CD8-positive, alpha-beta memory T cell (primary cell): ENCODE measurements around the gene TSHZ2. TPM values are rescaled to one million over a fixed set of nuclear protein-coding genes. Genes with fewer than 3 reads are reported as not detected.

Experiments used
- CTCF ChIA-PET: fragments of 350-600 bp; sonication (Branson Sonifier 250); formaldehyde crosslinking; loops from one replicate; lab custom pipeline; 2021; ENCODE audit warnings: antibody characterized with exemption; lab: Charles Lee
- POLR2A ChIA-PET: fragments of 350-600 bp; sonication (Branson Sonifier 250); formaldehyde crosslinking; loops from one replicate; lab custom pipeline; 2021; ENCODE audit warnings: antibody characterized with exemption; lab: Charles Lee
- DNase-seq, 5 donors: peaks; one replicate each; pipeline versions ENCODE4 v3.0.0 to v3.0.0-alpha.2; 2020 to 2022; ENCODE audit warnings: mixed read lengths in 1 of 5
- H3K27ac ChIP-seq: one replicate; pipeline ENCODE4 v1.7.0; 2013; ENCODE audit warnings: low read depth, mild to moderate bottlenecking, low read length, moderate library complexity
- H3K27me3 ChIP-seq: 2 replicates; pipeline ENCODE4 v1.7.0; 2013; ENCODE audit warnings: low read length, mild to moderate bottlenecking; ENCODE audit not compliant: insufficient read depth, poor library complexity, severe bottlenecking
- H3K36me3 ChIP-seq: 2 replicates; pipeline ENCODE4 v1.7.0; 2013; ENCODE audit warnings: mild to moderate bottlenecking, low read length, moderate library complexity; ENCODE audit not compliant: insufficient read depth
- H3K4me1 ChIP-seq: 2 replicates; pipeline ENCODE4 v1.7.0; 2013; ENCODE audit warnings: mild to moderate bottlenecking, low read length, moderate library complexity; ENCODE audit not compliant: insufficient read depth
- H3K4me3 ChIP-seq: 2 replicates; pipeline ENCODE4 v1.7.0; 2013; ENCODE audit warnings: mild to moderate bottlenecking, low read length
- H3K9me3 ChIP-seq: 2 replicates; pipeline ENCODE4 v1.7.0; 2013; ENCODE audit warnings: mild to moderate bottlenecking, low read length
- H3K27ac Mint-ChIP-seq, 8 donors: one replicate each; pipeline ENCODE4 v1.8.0; 2020 to 2021; ENCODE audit warnings: mixed read lengths in 8 of 8, mild to moderate bottlenecking in 6 of 8, inconsistent platforms in 3 of 8, moderate library complexity in 3 of 8
- H3K27me3 Mint-ChIP-seq, 2 donors: one replicate each; pipeline ENCODE4 v1.8.0; 2020 to 2021; ENCODE audit warnings: mixed read lengths in 2 of 2, mild to moderate bottlenecking in 1 of 2, moderate library complexity in 1 of 2
- H3K36me3 Mint-ChIP-seq, 3 donors: one replicate each; pipeline ENCODE4 v1.8.0; 2020 to 2021; ENCODE audit warnings: mixed read lengths in 3 of 3, inconsistent platforms in 1 of 3, mild to moderate bottlenecking in 1 of 3
- H3K4me1 Mint-ChIP-seq, 3 donors: one replicate each; pipeline ENCODE4 v1.8.0; 2020 to 2021; ENCODE audit warnings: mixed read lengths in 3 of 3, inconsistent platforms in 1 of 3, mild to moderate bottlenecking in 1 of 3
- H3K4me3 Mint-ChIP-seq, 7 donors: one replicate each; pipeline ENCODE4 v1.8.0; 2020 to 2021; ENCODE audit warnings: mixed read lengths in 7 of 7, mild to moderate bottlenecking in 6 of 7, moderate library complexity in 4 of 7, inconsistent platforms in 2 of 7
- H3K9me3 Mint-ChIP-seq, 5 donors: one replicate each; pipeline ENCODE4 v1.8.0; 2020 to 2022; ENCODE audit warnings: mixed read lengths in 5 of 5, mild to moderate bottlenecking in 3 of 5, moderate library complexity in 2 of 5, inconsistent platforms in 1 of 5
- polyA plus RNA-seq: library from polyadenylated mRNA; unstranded; fragments of 300-500 nt; fragmentation: Illumina TruSeq; gene quantifications from one replicate; pipeline ENCODE4 v1.2.3, GENCODE V29; 2021
- total RNA-seq, 2 experiments: library from RNA; stranded (reverse); gene quantifications; one replicate each; pipeline ENCODE4 v1.2.3, GENCODE V29; 2021

The TSHZ2 gene
- total and polyA plus RNA-seq, 3 experiments from 2014 or later = 0.10 to 1.6 (median 1.5) TPM

DNA sequence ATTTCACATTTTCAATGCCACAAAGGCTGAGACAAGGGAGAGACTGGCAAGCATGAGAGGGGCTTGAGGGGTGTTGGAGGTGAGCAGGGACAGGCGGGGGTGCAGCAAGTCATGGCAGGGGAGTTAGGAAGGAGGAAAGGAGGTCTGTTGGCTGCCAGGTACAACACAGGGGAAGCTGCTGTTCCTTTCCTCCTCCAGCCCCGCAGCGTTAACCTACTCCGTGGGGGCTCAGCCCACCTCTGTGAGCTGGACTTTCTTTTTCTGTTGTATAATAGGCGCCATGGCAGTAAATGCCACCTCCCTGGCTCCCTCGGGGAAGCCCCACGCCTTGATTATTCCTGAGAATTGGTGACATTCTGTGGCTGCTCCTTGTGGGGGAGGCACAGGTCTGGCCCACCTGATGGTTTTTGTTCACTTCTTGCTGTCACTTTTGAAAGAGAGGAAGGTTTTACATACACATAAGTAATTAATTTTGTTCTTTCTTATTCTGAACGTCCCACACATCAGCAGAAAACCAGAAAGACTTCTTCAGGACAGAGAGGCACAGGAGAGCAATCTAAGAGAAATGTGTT is 293.2 kb downstream of the TSHZ2 start:
- POLR2A ChIA-PET = no interaction called here
- no peaks in the 10 kb centered on the region for H3K4me1 Mint-ChIP-seq
- CTCF ChIA-PET = no interaction called here
- H3K4me3 ChIP-seq = no peak overlapping the region
- H3K4me3 Mint-ChIP-seq = no peak overlapping the region
- H3K27me3 Mint-ChIP-seq = peaks cover 2 to 33% of the 10 kb centered on the region in 2 donors
- no peaks in the 10 kb centered on the region for H3K36me3 ChIP-seq
- no peak overlapping the region for H3K27ac ChIP-seq
- no peaks in the 10 kb centered on the region for H3K4me1 ChIP-seq
- H3K36me3 Mint-ChIP-seq = no peaks in the 10 kb centered on the region
- no peak for DNase-seq
- H3K9me3 Mint-ChIP-seq = no peaks in the 10 kb centered on the region
- peaks cover 3% of the 10 kb centered on the region for H3K27me3 ChIP-seq
- no peak overlapping the region for H3K27ac Mint-ChIP-seq
- H3K9me3 ChIP-seq = no peaks in the 10 kb centered on the region

DNA sequence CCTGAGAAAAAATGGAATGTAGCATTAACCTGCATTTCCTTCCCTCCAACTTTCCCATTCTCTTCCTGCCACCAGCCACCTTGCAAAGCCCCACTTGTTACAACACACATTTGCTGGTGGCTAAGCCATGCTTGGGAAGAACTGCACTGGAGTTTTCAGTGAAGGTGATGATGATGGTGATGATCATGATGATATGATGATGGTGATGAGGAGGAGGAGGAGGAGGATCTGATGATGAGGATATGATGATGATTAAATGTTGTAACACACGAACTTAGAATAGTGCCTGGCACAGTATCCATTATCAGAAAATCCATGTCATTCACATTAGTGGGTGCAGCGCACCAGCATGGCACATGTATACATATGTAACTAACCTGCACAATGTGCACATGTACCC is 297.2 kb downstream of the TSHZ2 start:
- ChIA-PET POLR2A (no interaction called here), CTCF (no interaction called here)
- Histone ChIP-seq H3K4me1 (no peaks in the 10 kb centered on the region), H3K4me3 (no peak overlapping the region), H3K27me3 (no peaks in the 10 kb centered on the region), H3K27ac (no peak overlapping the region), H3K36me3 (no peaks in the 10 kb centered on the region), H3K9me3 (no peaks in the 10 kb centered on the region)
- H3K4me3 Mint-ChIP-seq = no peak overlapping the region
- no peaks in the 10 kb centered on the region for H3K4me1 Mint-ChIP-seq
- no peaks in the 10 kb centered on the region for H3K9me3 Mint-ChIP-seq
- no peak for DNase-seq
- peaks cover 9 to 36% of the 10 kb centered on the region in 2 donors for H3K27me3 Mint-ChIP-seq
- H3K27ac Mint-ChIP-seq = no peak overlapping the region
- H3K36me3 Mint-ChIP-seq = no peaks in the 10 kb centered on the region

DNA sequence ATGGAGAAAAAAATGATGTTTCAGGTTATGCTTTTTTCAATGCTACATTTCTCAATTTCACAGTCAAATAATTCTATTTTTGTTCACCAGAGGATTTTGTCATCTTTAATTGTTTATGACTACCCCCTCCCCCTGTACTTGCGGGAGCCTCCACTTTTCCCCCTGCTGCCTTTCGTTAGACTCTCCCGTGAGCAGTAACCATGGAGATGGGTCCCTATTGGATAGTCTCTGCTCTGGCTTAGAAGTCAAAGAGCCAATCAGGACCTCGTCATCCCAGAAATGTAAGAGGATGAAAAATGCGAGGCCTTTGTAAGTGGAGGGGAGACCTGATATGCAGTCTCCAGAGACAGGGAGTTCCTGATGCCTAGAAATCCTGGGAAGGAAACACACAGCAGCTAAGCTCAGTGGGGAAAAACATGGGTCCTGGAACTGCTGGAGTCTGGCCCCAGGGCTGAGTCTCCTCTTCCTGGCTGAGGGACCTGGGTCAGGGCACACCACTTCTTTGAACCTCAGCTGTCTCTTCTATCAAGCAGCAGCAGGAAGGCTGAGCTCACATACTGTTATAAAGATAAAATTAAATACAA is 298.7 kb downstream of the TSHZ2 start:
- CTCF ChIA-PET = no interaction called here
- Histone ChIP-seq H3K4me1 (no peaks in the 10 kb centered on the region), H3K4me3 (no peak overlapping the region), H3K36me3 (no peaks in the 10 kb centered on the region), H3K9me3 (no peaks in the 10 kb centered on the region), H3K27ac (no peak overlapping the region), H3K27me3 (no peaks in the 10 kb centered on the region)
- POLR2A ChIA-PET = no interaction called here
- Mint-ChIP-seq H3K36me3 (no peaks in the 10 kb centered on the region), H3K27me3 (peaks cover 7 to 28% of the 10 kb centered on the region in 2 donors), H3K4me3 (no peak overlapping the region), H3K4me1 (no peaks in the 10 kb centered on the region), H3K9me3 (no peaks in the 10 kb centered on the region), H3K27ac (no peak overlapping the region)
- no peak for DNase-seq

DNA sequence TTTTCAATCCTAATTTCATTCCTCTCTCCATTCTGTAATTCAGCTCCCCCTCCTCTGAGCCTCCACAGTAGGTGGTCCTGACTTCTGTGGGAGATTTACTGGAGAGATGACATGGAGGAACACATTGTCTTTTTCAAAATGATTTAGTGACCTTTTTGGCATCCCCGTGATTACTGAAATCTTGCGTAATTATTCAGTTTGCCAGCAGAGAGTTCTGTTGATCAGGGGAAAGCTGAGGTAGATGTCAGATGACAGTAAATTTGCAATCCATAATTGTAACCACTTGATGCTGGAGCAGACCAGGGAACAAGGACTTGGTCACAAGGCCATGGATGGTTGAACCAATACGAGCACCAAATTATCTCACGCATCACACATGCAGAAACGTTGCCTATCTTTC is 302.2 kb downstream of the TSHZ2 start:
- H3K36me3 ChIP-seq = no peaks in the 10 kb centered on the region
- H3K4me3 ChIP-seq = no peak overlapping the region
- no peaks in the 10 kb centered on the region for H3K9me3 ChIP-seq
- no peaks in the 10 kb centered on the region for H3K36me3 Mint-ChIP-seq
- H3K27ac Mint-ChIP-seq = no peak overlapping the region
- DNase-seq = no peak
- H3K27me3 ChIP-seq = no peaks in the 10 kb centered on the region
- H3K4me3 Mint-ChIP-seq = no peak overlapping the region
- ChIA-PET POLR2A (no interaction called here), CTCF (no interaction called here)
- no peak overlapping the region for H3K27ac ChIP-seq
- peaks cover 7 to 26% of the 10 kb centered on the region in 2 donors for H3K27me3 Mint-ChIP-seq
- no peaks in the 10 kb centered on the region for H3K9me3 Mint-ChIP-seq
- no peaks in the 10 kb centered on the region for H3K4me1 Mint-ChIP-seq
- H3K4me1 ChIP-seq = no peaks in the 10 kb centered on the region

DNA sequence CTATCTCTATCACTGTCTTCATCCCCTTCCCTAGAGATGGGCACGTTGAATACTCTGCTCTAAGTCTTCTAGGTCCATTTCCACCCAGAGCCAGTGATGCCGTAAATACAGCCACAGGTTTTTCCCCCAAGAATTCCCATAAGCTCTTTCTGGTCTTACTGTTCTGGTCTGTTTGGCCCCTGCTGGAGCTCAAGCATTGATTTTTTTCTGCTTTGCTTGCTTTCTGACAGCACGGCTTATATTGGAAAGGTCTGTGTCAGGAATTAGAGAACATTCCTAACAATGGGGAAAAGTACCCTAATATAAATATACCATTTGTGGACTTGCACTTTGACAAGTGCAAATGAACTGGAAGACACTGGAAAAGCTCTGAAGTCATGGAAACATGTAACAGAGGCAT is 302.6 kb downstream of the TSHZ2 start:
- ChIA-PET CTCF (no interaction called here), POLR2A (no interaction called here)
- no peaks in the 10 kb centered on the region for H3K27me3 ChIP-seq
- H3K9me3 ChIP-seq = no peaks in the 10 kb centered on the region
- Mint-ChIP-seq H3K4me1 (no peaks in the 10 kb centered on the region), H3K36me3 (no peaks in the 10 kb centered on the region), H3K27me3 (peaks cover 7 to 25% of the 10 kb centered on the region in 2 donors), H3K9me3 (no peaks in the 10 kb centered on the region), H3K27ac (no peak overlapping the region), H3K4me3 (no peak overlapping the region)
- no peak for DNase-seq
- no peak overlapping the region for H3K27ac ChIP-seq
- H3K36me3 ChIP-seq = no peaks in the 10 kb centered on the region
- H3K4me3 ChIP-seq = no peak overlapping the region
- H3K4me1 ChIP-seq = no peaks in the 10 kb centered on the region

DNA sequence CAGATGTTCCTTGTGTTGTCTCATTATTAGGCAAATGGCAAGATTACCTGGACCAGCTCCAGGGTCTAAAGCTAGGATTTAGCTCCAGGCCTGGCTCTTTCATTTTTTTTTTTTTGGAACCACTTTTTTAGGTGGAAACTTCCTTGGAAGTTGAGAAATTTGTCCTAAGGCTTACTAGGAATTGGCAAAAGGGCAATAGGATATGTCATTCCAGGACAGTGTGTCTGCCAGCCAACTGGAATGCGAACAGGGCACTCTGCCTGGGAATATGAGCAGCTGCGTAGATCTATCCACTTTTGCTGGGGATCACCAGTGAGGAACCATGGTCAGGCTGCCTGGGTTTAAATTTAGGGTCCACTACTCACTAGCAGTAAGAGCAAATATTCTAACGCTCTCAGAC is 304.0 kb downstream of the TSHZ2 start:
- Mint-ChIP-seq H3K4me1 (no peaks in the 10 kb centered on the region), H3K27me3 (peaks cover 9 to 20% of the 10 kb centered on the region in 2 donors), H3K27ac (no peak overlapping the region), H3K4me3 (no peak overlapping the region), H3K36me3 (no peaks in the 10 kb centered on the region), H3K9me3 (no peaks in the 10 kb centered on the region)
- Histone ChIP-seq H3K36me3 (no peaks in the 10 kb centered on the region), H3K4me3 (no peak overlapping the region), H3K9me3 (no peaks in the 10 kb centered on the region), H3K4me1 (no peaks in the 10 kb centered on the region), H3K27ac (no peak overlapping the region), H3K27me3 (no peaks in the 10 kb centered on the region)
- ChIA-PET CTCF (no interaction called here), POLR2A (no interaction called here)
- no peak for DNase-seq

DNA sequence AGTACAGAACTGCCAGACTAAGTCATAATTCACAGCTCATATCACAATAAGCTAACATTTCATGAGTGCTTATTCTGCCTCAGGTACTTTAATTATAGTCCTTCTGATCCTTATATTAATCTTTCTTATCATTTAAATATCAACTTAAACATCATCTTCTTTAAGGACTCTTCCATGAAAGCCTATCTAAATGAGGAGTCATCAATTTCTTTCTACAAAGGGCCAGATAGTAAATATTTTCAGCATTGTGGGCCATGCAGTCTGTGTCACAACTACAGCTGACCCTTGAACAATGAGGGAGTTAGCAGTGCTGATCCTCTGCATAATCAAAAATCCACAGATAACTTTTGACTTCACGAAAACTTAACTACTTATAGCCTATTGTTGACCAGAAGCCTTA is 306.4 kb downstream of the TSHZ2 start:
- Histone ChIP-seq H3K36me3 (no peaks in the 10 kb centered on the region), H3K4me3 (no peak overlapping the region), H3K27ac (no peak overlapping the region), H3K27me3 (no peaks in the 10 kb centered on the region), H3K4me1 (no peaks in the 10 kb centered on the region), H3K9me3 (no peaks in the 10 kb centered on the region)
- H3K4me3 Mint-ChIP-seq = no peak overlapping the region
- H3K9me3 Mint-ChIP-seq = no peaks in the 10 kb centered on the region
- no peaks in the 10 kb centered on the region for H3K36me3 Mint-ChIP-seq
- no peaks in the 10 kb centered on the region for H3K4me1 Mint-ChIP-seq
- no peak overlapping the region for H3K27ac Mint-ChIP-seq
- ChIA-PET POLR2A (no interaction called here), CTCF (no interaction called here)
- DNase-seq = no peak
- peaks cover 3 to 9% of the 10 kb centered on the region in 2 donors for H3K27me3 Mint-ChIP-seq

GRCh38 chr20:53279735-53280134 is 307.6 kb downstream of the TSHZ2 start:
- Histone ChIP-seq H3K36me3 (no peaks in the 10 kb centered on the region), H3K4me1 (no peaks in the 10 kb centered on the region), H3K9me3 (no peaks in the 10 kb centered on the region), H3K27me3 (no peaks in the 10 kb centered on the region), H3K27ac (no peak overlapping the region), H3K4me3 (no peak overlapping the region)
- Mint-ChIP-seq H3K4me3 (no peak overlapping the region), H3K36me3 (peaks cover 0 to 1% (median 0%) of the 10 kb centered on the region in 3 donors), H3K4me1 (no peaks in the 10 kb centered on the region), H3K27me3 (peaks cover 1 to 18% of the 10 kb centered on the region in 2 donors), H3K27ac (no peak overlapping the region), H3K9me3 (no peaks in the 10 kb centered on the region)
- no peak for DNase-seq
- POLR2A ChIA-PET = no interaction called here
- CTCF ChIA-PET = no interaction called here
